Stomach (tissue), 9 donors: ENCODE data around the gene GLRX. TPM values are rescaled to one million over a fixed set of nuclear protein-coding genes. Genes with fewer than 3 reads are reported as not detected.

Experiments
- DNase-seq, 2 donors: peaks; one replicate each; pipeline versions ENCODE4 v3.0.0 to v3.0.0-alpha.2; 2013 to 2019
- H3K27ac ChIP-seq, 5 donors: fragments of 200-600 bp in 4 of 5; sonication (generic) in 4 of 5; one replicate each; pipeline ENCODE4 v1.5.1; 2013 to 2019; ENCODE audit warnings: mild to moderate bottlenecking in 1 of 5, moderate library complexity in 1 of 5
- H3K27me3 ChIP-seq, 3 donors: fragments of 200-600 bp; sonication (generic); one replicate each; pipeline ENCODE4 v1.5.1; 2017 to 2019; ENCODE audit warnings: mixed run types in 1 of 3
- H3K36me3 ChIP-seq, 4 donors: fragments of 200-600 bp; sonication (generic); 1 replicate in 3 of 4; 2 replicates in 1 of 4; pipeline ENCODE4 v1.5.1; 2016 to 2019
- H3K4me1 ChIP-seq, 4 donors: fragments of 200-600 bp; sonication (generic); one replicate each; pipeline ENCODE4 v1.5.1; 2016 to 2019
- H3K4me3 ChIP-seq, 4 donors: fragments of 200-600 bp; sonication (generic) in 3 of 4; one replicate each; pipeline ENCODE4 v1.5.1; 2016 to 2019; ENCODE audit warnings: mild to moderate bottlenecking in 1 of 4
- H3K9me3 ChIP-seq, 4 donors: fragments of 200-600 bp; sonication (generic); one replicate each; pipeline ENCODE4 v1.5.1; 2016 to 2019
- EP300 ChIP-seq: sonication (generic); formaldehyde crosslinking; IDR thresholded peaks from one replicate; pipeline ENCODE4 v1.6.1; 2017; ENCODE audit warnings: antibody characterized with exemption
- POLR2A ChIP-seq, 4 donors: fragments of 450-650 bp; IDR thresholded peaks; one replicate each; pipeline ENCODE4 v1.6.1; 2016; ENCODE audit warnings: antibody characterized with exemption in 4 of 4, control low read depth in 2 of 4, mild to moderate bottlenecking in 1 of 4, moderate library complexity in 1 of 4
- POLR2AphosphoS5 ChIP-seq, 3 donors: sonication (generic); formaldehyde crosslinking; IDR thresholded peaks; one replicate each; pipeline ENCODE4 v1.6.1; 2016; ENCODE audit warnings: antibody characterized with exemption in 3 of 3
- WGBS, 5 donors: extraction: QIAGEN DNeasy Blood & Tissue Kit in 3 of 5; methylation state at CpG; one replicate each; pipeline versions ENCODE4 v1.1.5 to v1.1.7; 2013 to 2018; 5-methylcytosine and 5-hydroxymethylcytosine counted together
- intact Hi-C: fragments of 100-400 bp; cut with DNase I; formaldehyde crosslinking; loops from one replicate; pipeline ENCODE4 v1.15.1; 2023; ENCODE audit warnings: low total_unique reads
- polyA plus RNA-seq, 3 donors: library from polyadenylated mRNA; stranded (reverse); fragments of 200-250 nt; gene quantifications; one replicate each; pipeline ENCODE4 v1.2.3, GENCODE V29; 2013
- total RNA-seq, 5 donors: library from RNA; depleted of rRNA; stranded (reverse); fragments of >200 nt; gene quantifications; one replicate each; pipeline versions ENCODE4 v1.1.0 to v1.2.3, GENCODE V29; 2014 to 2016
- TF ChIP-seq, protein P1 (sequence below), 7 experiments: fragments of 450-650 bp in 4 of 7; fragments of 200-600 bp in 3 of 7; sonication (generic) in 3 of 7; IDR thresholded peaks; one replicate each; pipeline ENCODE4 v1.5.1; 2016 to 2019; ENCODE audit warnings: antibody characterized with exemption in 7 of 7, control low read depth in 2 of 7, mild to moderate bottlenecking in 1 of 7
- donor health status: healthy with polysubstance abuse.
- donor health status: Bipolar disorder and iron deficiency.
- donor health status: healthy.

GLRX gene
- total and polyA plus RNA-seq, 8 donors, result 11.3 to 211 (median 29.7) TPM

DNA sequence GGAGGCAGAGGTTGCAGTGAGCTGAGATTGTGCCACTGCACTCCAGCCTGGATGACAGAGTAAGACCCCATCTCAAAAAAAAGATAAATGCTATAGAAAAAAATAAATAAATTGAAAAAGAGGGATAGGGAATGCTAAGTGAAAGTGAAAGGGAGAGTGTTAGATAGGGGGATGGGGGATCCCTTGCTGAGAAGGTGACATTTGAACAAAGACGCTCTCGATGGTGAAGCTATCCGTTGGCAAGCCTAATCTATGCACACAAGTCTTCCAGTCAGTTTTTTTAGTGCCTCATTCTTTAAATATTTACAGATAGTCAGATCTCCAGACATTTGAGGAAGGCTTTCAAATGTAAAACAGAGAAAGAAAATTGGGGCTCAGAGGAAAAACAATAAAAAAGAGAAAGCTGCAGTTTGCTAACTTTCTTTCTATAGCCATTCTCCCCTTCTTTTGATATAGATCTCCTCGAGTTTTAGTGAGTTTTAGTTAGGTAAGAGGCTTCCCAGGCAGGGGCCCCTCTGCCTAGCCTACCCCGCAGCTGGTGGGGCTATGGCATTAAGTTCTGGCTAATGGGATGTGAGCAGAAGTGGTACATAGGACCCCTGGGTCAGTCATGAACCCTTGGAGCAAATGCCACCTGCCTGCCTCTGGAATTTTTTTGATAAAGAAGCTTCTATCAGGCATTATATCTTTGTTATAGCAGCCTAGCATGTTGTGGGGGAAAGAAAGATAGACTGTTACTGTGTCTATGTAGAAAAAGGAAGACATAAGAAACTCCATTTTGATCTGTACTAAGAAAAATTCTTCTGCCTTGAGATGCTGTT is 12.0 kb downstream of the GLRX start:
- WGBS, 5 donors, result 19 to 33% (median 26%) methylated on average over 5 of the region's 5 CpGs
- H3K36me3 ChIP-seq, result peaks cover 0 to 38% (median 23%) of the 10 kb centered on the region in 4 donors
- peak in 1 of 2 donors; percentile 49 for DNase-seq
- TF ChIP-seq, protein P1, sequence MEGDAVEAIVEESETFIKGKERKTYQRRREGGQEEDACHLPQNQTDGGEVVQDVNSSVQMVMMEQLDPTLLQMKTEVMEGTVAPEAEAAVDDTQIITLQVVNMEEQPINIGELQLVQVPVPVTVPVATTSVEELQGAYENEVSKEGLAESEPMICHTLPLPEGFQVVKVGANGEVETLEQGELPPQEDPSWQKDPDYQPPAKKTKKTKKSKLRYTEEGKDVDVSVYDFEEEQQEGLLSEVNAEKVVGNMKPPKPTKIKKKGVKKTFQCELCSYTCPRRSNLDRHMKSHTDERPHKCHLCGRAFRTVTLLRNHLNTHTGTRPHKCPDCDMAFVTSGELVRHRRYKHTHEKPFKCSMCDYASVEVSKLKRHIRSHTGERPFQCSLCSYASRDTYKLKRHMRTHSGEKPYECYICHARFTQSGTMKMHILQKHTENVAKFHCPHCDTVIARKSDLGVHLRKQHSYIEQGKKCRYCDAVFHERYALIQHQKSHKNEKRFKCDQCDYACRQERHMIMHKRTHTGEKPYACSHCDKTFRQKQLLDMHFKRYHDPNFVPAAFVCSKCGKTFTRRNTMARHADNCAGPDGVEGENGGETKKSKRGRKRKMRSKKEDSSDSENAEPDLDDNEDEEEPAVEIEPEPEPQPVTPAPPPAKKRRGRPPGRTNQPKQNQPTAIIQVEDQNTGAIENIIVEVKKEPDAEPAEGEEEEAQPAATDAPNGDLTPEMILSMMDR (IDR thresholded peaks at IDR 0.05), result no peak
- no peak for TF ChIP-seq POLR2AphosphoS5 (IDR thresholded peaks at IDR 0.05)
- TF ChIP-seq POLR2A (IDR thresholded peaks at IDR 0.05), result no peak
- TF ChIP-seq EP300, result no peak
- H3K27ac ChIP-seq, result peak overlapping the region in 4 of 5 donors; percentile 59 to 81 (median 76)
- intact Hi-C loops, result no loop called here
- no peaks in the 10 kb centered on the region for H3K9me3 ChIP-seq
- no peaks in the 10 kb centered on the region for H3K27me3 ChIP-seq
- H3K4me3 ChIP-seq, result no peak overlapping the region
- peaks cover 38 to 68% (median 56%) of the 10 kb centered on the region in 4 donors for H3K4me1 ChIP-seq

DNA sequence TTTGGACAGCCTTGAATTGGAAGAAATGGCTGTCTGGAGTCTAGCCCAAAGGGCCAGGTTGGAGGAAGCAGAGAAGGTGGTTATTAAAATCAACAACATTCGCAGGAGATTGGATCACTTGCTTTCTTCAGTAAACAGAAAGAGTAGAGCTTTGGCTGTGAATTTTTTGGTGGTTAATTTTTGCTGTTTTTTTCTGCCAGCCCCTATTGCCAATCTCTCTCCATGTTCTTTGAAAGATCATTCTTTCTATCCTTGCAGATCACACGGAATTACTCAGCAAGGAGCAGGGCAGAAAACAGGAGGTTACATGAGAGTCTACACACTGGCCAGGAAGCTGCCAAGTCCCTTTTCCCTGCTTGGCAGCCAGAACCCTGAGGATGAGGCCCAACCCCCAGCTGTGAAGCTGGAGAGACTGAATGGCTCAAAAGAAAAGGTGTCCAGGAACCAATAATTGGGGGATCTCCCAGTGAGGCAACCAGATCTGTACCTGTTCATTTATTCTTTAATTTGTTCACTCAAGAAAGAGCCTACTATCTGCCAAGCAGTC is 13.0 kb downstream of the GLRX start:
- WGBS, 5 donors, result 10 to 31% (median 20%) methylated on average over 2 of the region's 2 CpGs
- no peaks in the 10 kb centered on the region for H3K9me3 ChIP-seq
- peak in 1 of 2 donors; percentile 63 for DNase-seq
- peaks cover 38 to 68% (median 56%) of the 10 kb centered on the region in 4 donors for H3K4me1 ChIP-seq
- no peak for TF ChIP-seq POLR2A (IDR thresholded peaks at IDR 0.05)
- no peak for TF ChIP-seq POLR2AphosphoS5 (IDR thresholded peaks at IDR 0.05)
- TF ChIP-seq, protein P1 (IDR thresholded peaks at IDR 0.05), result no peak
- TF ChIP-seq EP300, result no peak
- H3K36me3 ChIP-seq, result peaks cover 0 to 28% (median 17%) of the 10 kb centered on the region in 4 donors
- no peak overlapping the region for H3K4me3 ChIP-seq
- peak overlapping the region; percentile 18 to 81 (median 73) for H3K27ac ChIP-seq
- intact Hi-C loops, result no loop called here
- H3K27me3 ChIP-seq, result no peaks in the 10 kb centered on the region

DNA sequence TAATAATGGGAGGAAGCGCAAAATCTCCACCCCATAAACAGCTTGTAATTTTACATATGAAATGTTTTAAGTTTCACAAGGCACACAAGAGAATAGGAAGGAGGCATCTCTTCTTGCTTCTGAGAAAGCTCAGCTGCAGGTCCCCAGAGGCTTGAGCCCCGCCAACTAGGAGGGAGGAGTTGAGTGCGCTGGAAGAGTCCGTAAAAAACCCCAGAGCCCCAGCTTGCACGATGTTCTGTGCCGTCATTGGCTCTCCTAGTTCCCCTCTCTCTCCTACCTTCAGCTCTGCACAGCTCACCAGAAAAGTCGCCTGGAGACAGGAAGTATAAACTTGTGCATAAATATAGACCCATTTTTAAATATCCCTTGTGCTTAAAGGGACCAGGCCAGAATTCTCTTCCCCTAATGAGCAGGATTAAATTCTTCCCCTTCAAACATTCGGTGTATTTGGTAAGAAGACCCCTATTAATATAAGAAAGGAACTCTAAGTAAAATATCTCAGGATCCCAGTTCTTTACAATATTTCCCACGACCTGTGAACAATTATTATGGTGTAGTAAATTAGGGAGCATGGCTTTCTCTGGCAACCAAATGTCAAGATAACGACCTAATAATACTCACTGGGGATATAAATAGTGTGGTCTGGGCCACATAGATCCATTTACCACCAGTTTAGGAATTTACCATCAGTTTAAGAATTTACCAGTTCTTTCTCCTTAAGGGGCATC is 13.7 kb downstream of the GLRX start:
- Histone ChIP-seq H3K4me1 (peaks cover 38 to 73% (median 58%) of the 10 kb centered on the region in 4 donors), H3K9me3 (no peaks in the 10 kb centered on the region), H3K27me3 (no peaks in the 10 kb centered on the region), H3K4me3 (no peak overlapping the region), H3K27ac (peak overlapping the region; percentile 18 to 81 (median 73)), H3K36me3 (peaks cover 0 to 22% (median 10%) of the 10 kb centered on the region in 4 donors)
- intact Hi-C loops, result no loop called here
- TF ChIP-seq EP300, result no peak
- peak in 1 of 3 donors; percentile 6 for TF ChIP-seq POLR2AphosphoS5 (IDR thresholded peaks at IDR 0.05)
- TF ChIP-seq, protein P1 (IDR thresholded peaks at IDR 0.05), result no peak
- WGBS, 5 donors, result 29 to 54% (median 47%) methylated on average over 10 of the region's 10 CpGs
- peak; percentile 58 to 92 for DNase-seq

DNA sequence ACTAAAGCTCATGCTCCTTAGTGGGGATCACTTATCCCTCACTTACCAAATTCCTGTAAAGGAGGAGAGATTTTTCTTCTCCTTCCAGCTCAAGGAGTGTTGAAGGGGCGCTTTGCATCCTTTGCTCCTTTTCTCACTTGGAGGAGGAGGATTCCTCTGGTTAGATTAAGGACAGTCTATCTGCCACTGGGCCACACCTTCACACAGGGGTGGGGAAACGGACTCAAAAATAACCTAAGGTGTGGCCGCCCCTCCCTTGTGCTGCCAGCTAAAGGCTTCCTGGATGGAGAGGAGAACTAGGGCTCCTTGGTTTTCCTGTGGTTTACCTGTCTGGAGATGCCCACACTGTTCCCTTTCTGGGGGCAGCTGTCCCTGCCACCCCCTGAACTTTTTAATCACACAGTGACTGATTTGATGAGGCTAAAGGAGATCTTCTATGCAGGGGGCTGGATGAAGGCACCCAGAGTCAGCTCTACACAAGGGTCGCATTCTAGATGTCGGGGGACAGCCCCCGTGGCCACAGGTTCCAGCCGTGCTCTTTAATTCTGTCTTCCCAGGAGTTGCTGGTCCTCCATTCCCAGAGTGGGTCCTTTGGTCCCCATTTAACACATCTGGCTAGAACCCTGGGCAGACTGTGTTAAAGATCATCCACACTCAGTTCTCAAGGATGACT is 14.4 kb downstream of the GLRX start:
- 74 to 85% (median 79%) methylated on average over 6 to 7 of the region's 7 CpGs for WGBS, 5 donors
- Histone ChIP-seq H3K4me1 (peaks cover 36 to 74% (median 56%) of the 10 kb centered on the region in 4 donors), H3K4me3 (no peak overlapping the region), H3K27ac (peak overlapping the region in 4 of 5 donors; percentile 59 to 81 (median 76)), H3K27me3 (no peaks in the 10 kb centered on the region), H3K9me3 (no peaks in the 10 kb centered on the region), H3K36me3 (peaks cover 0 to 15% (median 7%) of the 10 kb centered on the region in 4 donors)
- TF ChIP-seq POLR2AphosphoS5 (IDR thresholded peaks at IDR 0.05), result no peak
- no peak for TF ChIP-seq POLR2A (IDR thresholded peaks at IDR 0.05)
- TF ChIP-seq, protein P1 (IDR thresholded peaks at IDR 0.05), result no peak
- no peak for TF ChIP-seq EP300
- no peak for DNase-seq
- intact Hi-C loops, result no loop called here
